GM18499 (cell line): Measurements from ENCODE around the gene OLFM4.
"Not testable (repeated sequence)": the region's sequence is repeated elsewhere in the genome, so short reads cannot be mapped to it uniquely, and the experiment has no call there.

Experiments used
- ATAC-seq: cut with Tn5 transposase; IDR thresholded peaks from one replicate; pipeline ENCODE4 v1.9.1; 2021; ENCODE audit warnings: moderate number of reproducible peaks; ENCODE audit not compliant: insufficient read depth, unreplicated experiment

Gene OLFM4

GRCh38 chr13:53013113-53013512, 15.5 kb upstream of the OLFM4 start:
- no peak for ATAC-seq

DNA sequence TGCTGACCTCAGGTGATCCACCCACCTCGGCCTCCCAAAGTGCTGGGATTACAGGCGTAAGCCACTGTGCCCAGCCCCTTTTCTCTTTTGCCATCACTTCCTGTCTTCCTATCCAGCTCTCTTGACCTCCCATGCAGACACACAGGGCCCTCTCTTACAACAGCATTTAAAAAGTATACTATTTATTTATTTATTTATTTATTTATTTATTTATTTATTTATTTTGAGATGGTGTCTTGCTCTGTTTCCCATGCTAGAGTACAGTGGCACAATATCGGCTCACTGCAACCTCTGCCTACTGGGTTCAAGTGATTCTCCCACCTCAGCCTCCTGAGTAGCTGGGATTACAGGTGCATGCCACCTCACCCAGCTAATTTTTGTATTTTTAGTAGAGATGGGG, 14.6 kb upstream of the OLFM4 start:
- not testable (repeated sequence) for ATAC-seq

DNA sequence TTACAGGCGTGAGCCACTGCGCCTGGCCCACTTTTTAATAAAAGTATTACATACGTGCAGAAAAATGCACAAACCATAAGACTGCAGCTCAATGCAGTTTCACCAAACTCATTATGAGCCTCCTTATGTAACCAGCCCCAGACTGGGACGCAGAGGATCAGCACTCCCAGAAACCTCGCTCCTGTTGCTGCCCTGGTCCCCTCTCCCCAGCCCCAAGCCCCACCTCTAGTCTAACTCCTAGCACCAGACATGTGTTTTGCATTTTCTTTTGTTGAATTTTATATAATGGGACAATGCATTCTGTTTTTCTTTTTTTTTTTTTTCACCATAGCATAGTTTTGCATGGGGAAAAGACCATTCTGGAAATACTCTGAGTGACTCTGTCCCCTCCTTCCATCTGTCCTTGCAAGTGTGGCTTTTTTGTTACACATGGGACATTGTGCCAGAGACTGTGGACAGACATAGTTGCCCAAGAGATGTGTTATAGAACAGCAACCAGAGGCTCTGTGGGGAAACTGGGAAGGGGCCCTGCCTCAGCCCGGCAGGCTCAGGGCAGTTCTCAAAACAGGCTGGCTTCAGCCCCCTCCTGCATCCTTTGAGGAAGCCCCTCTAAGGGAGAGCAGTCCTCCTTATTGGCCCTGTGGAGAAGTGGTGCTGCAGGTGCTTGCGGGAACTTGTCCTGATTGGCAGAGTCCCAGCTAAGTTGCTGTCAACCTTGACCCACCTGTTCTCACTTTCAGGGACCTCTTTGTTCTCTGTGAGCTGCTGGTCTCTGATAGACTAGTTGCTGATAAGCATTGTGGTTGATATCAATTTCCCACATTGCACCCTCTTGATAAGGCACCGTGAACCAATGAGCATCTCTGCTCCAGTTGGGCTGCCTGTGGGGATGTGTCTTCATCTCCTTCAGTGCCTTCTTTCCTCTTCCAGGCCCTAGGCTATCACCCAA, 13.8 kb upstream of the OLFM4 start:
- ATAC-seq = no peak

- ATAC-seq = no peak
Measured at GRCh38 chr13:53015971-53016370, 12.6 kb upstream of the OLFM4 start.

- no peak for ATAC-seq
Measured at GRCh38 chr13:53017433-53017970, 11.1 kb upstream of the OLFM4 start.

- ATAC-seq = no peak
Measured at GRCh38 chr13:53018690-53019647, 9.6 kb upstream of the OLFM4 start.

- ATAC-seq = no peak
Measured at GRCh38 chr13:53020764-53021335, 7.8 kb upstream of the OLFM4 start.

GRCh38 chr13:53023246-53023645, 5.4 kb upstream of the OLFM4 start:
- no peak for ATAC-seq

DNA sequence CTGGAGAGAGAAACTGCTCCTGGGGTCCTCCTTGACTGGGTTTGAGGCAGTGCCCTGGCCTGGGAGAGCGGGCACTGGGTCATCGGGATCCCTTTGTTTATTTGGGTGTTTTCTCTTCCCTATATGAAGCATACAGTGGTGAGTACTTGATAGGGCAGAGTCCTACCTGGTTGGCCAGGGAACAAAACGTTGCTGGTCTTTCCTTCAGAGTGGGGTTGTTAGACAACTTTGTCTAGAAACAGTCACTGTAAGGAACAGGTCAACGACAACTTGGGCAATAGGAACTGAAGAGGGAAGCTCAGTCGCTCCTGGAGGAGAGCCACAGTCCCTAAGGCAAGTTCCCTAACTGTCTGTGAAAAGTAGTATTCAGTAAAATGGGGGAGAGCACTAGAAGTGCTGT, 550 bp upstream of the OLFM4 start:
- ATAC-seq = no peak

GRCh38 chr13:53032849-53033248, 4.2 kb downstream of the OLFM4 start:
- ATAC-seq = no peak

GRCh38 chr13:53038993-53039392, 10.4 kb downstream of the OLFM4 start:
- ATAC-seq = no peak

GRCh38 chr13:53041968-53042516, 13.4 kb downstream of the OLFM4 start:
- no peak for ATAC-seq

DNA sequence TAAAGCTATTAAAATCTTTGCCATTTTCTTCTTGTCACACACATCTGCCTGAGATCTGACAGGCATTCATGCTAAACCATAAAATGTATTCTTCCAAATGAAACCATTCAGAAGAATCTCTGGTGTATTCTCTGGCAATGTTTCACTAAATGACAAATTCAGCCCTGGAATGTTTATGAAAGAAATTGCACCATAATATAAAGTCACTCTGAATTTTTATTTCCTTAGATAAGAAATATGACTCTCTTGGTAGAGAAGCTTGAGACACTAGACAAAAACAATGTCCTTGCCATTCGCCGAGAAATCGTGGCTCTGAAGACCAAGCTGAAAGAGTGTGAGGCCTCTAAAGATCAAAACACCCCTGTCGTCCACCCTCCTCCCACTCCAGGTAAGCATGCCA, 14.3 kb downstream of the OLFM4 start:
- ATAC-seq = no peak

DNA sequence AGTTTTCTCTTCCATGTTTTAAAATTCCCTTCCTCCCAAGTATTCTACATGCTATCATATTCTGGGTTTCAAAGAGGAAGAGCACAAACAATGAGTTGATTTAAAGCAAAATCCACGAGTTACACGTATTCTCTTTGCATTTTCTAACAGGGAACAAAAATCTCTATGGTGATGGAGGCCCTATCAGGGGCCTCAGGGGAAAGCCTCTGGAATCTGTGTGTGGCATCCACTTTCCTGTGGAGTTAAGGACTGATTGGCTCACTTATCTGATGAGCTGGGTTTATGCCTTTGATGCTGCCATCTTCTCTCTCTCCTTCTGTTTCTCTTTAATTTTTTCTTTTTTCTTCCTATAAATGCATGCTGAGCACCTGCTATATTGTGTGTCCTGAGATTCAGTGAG, 14.8 kb downstream of the OLFM4 start:
- no peak for ATAC-seq

DNA sequence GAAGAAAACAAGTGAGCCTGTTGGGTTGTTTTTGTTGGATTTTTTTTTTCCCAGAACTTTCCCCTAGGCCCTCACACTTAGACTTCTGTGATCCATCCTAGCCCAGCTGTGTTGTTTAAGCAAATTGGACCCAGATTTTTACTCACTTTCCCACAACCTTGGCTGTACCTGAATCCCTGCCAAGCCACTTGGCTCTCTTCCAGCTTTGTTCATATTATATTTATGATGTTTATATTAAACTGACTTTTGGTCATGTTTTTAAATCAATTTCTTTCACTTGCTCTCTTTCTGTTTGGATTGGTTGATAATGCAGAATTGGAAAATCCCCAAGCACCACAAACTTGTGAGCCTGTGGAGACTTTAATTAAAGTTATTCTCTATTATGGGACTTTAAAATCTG, 16.6 kb downstream of the OLFM4 start:
- no peak for ATAC-seq

DNA sequence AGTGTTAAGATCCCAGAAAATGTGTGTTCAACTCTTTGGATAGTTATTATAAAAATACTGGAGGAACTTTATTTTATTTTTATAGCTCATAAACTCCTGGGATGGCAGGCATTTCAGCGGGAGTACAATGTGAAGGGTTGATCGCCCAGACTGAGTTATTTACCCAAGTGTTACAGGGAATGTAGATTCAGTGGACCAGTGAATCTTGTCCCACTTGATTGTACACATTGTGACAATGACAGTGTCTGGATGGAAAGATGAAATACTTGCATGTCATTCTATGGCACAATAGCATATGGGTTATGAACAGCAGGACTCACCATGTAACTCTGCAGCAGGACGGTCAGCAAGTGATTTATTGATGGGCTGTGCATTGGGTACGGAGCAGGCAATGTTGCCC, 20.3 kb downstream of the OLFM4 start:
- ATAC-seq = no peak

DNA sequence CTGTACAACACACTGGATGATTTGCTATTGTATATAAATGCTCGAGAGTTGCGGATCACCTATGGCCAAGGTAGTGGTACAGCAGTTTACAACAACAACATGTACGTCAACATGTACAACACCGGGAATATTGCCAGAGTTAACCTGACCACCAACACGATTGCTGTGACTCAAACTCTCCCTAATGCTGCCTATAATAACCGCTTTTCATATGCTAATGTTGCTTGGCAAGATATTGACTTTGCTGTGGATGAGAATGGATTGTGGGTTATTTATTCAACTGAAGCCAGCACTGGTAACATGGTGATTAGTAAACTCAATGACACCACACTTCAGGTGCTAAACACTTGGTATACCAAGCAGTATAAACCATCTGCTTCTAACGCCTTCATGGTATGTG, 21.5 kb downstream of the OLFM4 start:
- no peak for ATAC-seq

- ATAC-seq = no peak
Measured at GRCh38 chr13:53052675-53053074, 24.1 kb downstream of the OLFM4 start.

DNA sequence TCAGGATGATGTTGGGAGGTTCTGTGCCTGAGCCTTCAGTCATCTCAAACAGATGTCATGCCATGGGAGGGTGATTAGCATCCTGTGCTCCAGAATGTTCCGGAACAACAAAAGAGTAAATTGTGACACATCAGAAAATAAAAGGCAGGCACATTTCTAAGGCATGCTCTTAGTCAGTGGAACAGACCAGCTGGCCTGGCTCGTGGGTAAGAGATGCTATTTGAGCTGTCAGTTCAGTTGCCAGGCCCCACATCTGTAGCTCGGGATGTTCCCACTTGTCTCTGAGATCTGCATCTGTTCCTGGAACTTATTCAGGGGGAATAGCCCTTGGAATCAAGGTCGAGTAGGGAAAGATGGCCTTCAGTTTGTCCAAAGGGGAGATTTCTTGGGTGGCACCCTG, 26.0 kb downstream of the OLFM4 start:
- no peak for ATAC-seq

DNA sequence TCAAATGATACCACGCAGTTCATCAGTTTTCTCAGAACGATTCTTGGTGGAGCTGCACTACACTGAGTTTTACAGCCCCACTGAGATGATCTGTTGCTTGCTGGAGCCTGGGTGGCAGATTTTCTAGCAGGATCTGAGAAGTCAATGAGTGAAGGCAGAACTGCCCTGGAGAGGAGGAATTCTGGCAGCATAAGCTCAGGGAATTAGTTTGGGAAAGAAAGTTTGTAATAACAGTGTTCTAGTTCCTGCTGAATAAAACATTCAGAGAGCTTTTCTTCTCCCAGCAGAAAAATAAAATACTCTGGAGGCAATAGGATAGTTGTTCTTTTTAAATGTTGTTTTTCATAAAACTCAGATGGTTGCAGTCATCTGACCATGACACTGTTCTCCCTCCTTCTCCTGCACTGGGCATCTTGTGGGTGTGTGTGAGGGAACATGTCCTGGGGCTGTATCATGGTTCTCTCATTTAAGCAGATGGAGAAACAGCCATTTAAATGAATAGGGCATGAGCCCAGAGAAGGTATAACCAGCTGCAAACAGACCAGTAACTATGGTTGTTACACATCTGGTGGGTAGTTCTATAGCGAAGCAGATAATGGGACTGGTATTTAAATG, 29.6 kb downstream of the OLFM4 start:
- no peak for ATAC-seq
